Neutrophil (primary cell): ENCODE results near the gene SOX12.

Experiments used
- H3K27ac ChIP-seq: fragments of 200-600 bp; sonication (generic); 2 replicates; pipeline ENCODE4 v1.5.1; 2016; ENCODE audit warnings: mild to moderate bottlenecking, moderate library complexity
- H3K27me3 ChIP-seq: fragments of 200-600 bp; sonication (generic); 2 replicates; pipeline ENCODE4 v1.6.0; 2016; ENCODE audit warnings: mild to moderate bottlenecking
- H3K36me3 ChIP-seq: fragments of 200-600 bp; sonication (generic); 2 replicates; pipeline ENCODE4 v1.5.1; 2017
- H3K4me1 ChIP-seq, 2 experiments: fragments of 200-600 bp in 1 of 2; sonication (generic) in 1 of 2; 1 replicate in 1 of 2; 2 replicates in 1 of 2; pipeline versions ENCODE4 v1.5.1 to v1.6.1; 2013 to 2016; ENCODE audit warnings: low read depth in 1 of 2, low read length in 1 of 2, mild to moderate bottlenecking in 1 of 2, moderate library complexity in 1 of 2; ENCODE audit not compliant: control insufficient read depth in 1 of 2, insufficient read depth in 1 of 2
- H3K4me3 ChIP-seq, 2 experiments: fragments of 200-600 bp in 1 of 2; sonication (generic) in 1 of 2; 1 replicate in 1 of 2; 2 replicates in 1 of 2; pipeline ENCODE4 v1.5.1; 2013 to 2016; ENCODE audit warnings: low read depth in 1 of 2, low read length in 1 of 2, mild to moderate bottlenecking in 1 of 2, moderate library complexity in 1 of 2
- H3K9me3 ChIP-seq: fragments of 200-600 bp; sonication (generic); 2 replicates; pipeline ENCODE4 v1.5.1; 2016
- CTCF ChIP-seq: fragments of 200-600 bp; sonication (generic); IDR thresholded peaks from 2 replicates; pipeline ENCODE4 v1.5.1; 2016; ENCODE audit warnings: antibody characterized with exemption

Gene SOX12

DNA sequence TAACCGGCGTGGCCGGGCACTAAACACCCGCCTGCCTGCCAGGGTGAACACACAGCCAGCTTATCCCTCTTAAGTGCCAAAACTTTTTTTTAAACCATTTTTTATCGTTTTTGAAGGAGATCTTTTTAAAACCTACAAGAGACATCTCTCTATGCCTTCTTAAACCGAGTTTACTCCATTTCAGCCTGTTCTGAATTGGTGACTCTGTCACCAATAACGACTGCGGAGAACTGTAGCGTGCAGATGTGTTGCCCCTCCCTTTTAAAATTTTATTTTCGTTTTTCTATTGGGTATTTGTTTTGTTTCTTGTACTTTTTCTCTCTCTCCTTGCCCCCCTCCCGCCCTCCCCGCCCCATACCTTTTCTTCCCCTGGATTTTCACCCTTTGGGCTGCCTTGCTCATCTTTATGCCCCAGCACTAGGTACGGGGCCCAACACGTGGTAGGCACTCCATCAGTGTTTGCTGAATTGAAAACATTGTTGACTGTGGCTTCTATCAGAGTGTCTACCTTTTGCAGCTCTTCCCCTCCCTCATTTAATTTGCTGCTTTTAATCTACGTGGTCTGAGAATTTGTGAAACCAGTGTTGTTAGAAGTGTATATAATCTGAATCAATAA lies 26.5 kb upstream of the SOX12 start:
- Histone ChIP-seq H3K9me3 (no peaks in the 10 kb centered on the region), H3K27ac (peak overlapping the region; percentile 92), H3K27me3 (no peaks in the 10 kb centered on the region), H3K4me3 (peak overlapping the region; percentile 85 to 91), H3K4me1 (peaks cover 35 to 37% of the 10 kb centered on the region in 2 experiments), H3K36me3 (peaks cover 3% of the 10 kb centered on the region)
- no peak for TF ChIP-seq CTCF

DNA sequence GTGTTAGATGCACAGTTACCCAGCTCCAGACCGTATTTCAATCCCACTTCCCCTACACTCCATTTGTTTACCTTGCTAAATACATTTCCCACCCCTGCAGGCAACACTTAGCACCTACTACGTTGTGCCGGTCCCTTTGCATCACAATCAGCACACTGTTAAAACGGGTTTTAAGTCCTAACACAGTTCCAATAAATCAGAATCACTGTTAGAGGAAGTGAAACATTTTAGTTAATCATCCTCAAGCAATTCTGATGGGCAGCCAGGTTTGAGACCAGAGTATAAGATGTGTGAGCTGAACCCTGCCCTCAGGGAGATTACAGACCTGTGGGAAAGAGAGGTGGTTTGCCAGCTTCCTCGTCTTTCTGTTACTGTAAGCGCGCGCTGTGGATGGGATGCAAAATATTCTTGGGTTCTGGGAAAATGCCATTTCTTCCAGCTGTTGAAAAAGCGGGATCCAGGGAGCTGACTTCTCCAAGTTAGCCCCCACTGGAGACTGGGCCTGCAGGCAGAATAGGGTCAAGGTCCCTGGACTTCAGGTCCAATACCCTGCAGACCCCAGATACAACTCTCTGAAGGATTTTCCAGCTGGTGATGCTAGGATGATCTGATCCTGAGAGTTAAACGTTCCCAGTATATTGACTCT lies 24.9 kb upstream of the SOX12 start:
- peaks cover 34 to 37% of the 10 kb centered on the region in 2 experiments for H3K4me1 ChIP-seq
- H3K4me3 ChIP-seq, result no peak overlapping the region
- peak overlapping the region; percentile 3 for H3K27ac ChIP-seq
- peaks cover 3% of the 10 kb centered on the region for H3K36me3 ChIP-seq
- no peaks in the 10 kb centered on the region for H3K27me3 ChIP-seq
- no peaks in the 10 kb centered on the region for H3K9me3 ChIP-seq
- TF ChIP-seq CTCF, result no peak

- no peaks in the 10 kb centered on the region for H3K9me3 ChIP-seq
- TF ChIP-seq CTCF, result no peak
- peaks cover 24 to 29% of the 10 kb centered on the region in 2 experiments for H3K4me1 ChIP-seq
- no peak overlapping the region for H3K27ac ChIP-seq
- H3K36me3 ChIP-seq, result peaks cover 3% of the 10 kb centered on the region
- H3K4me3 ChIP-seq, result no peak overlapping the region
- H3K27me3 ChIP-seq, result no peaks in the 10 kb centered on the region
These were observed 23.2 kb upstream of the SOX12 start for GRCh38 chr20:301886-302848.

GRCh38 chr20:305745-306144 lies 19.6 kb upstream of the SOX12 start:
- no peaks in the 10 kb centered on the region for H3K9me3 ChIP-seq
- no peaks in the 10 kb centered on the region for H3K27me3 ChIP-seq
- TF ChIP-seq CTCF, result no peak
- H3K4me1 ChIP-seq, result peaks cover 14 to 17% of the 10 kb centered on the region in 2 experiments
- no peak overlapping the region for H3K4me3 ChIP-seq
- H3K27ac ChIP-seq, result no peak overlapping the region
- peaks cover 3% of the 10 kb centered on the region for H3K36me3 ChIP-seq

- Histone ChIP-seq H3K27ac (no peak overlapping the region), H3K27me3 (no peaks in the 10 kb centered on the region), H3K36me3 (no peaks in the 10 kb centered on the region), H3K4me3 (no peak overlapping the region), H3K4me1 (peaks cover 13 to 21% of the 10 kb centered on the region in 2 experiments), H3K9me3 (no peaks in the 10 kb centered on the region)
- no peak for TF ChIP-seq CTCF
These were observed 16.8 kb upstream of the SOX12 start for GRCh38 chr20:308427-309038.
